ENCODE data around the gene WASHC2A.
"Not testable (repeated sequence)": the region's sequence is repeated elsewhere in the genome, so short reads cannot be mapped to it uniquely, and the experiment has no call there.

The WASHC2A gene

GRCh38 chr10:50152792-50153272 is 85.1 kb downstream of the WASHC2A start:
- DNase-seq: no peak

DNA sequence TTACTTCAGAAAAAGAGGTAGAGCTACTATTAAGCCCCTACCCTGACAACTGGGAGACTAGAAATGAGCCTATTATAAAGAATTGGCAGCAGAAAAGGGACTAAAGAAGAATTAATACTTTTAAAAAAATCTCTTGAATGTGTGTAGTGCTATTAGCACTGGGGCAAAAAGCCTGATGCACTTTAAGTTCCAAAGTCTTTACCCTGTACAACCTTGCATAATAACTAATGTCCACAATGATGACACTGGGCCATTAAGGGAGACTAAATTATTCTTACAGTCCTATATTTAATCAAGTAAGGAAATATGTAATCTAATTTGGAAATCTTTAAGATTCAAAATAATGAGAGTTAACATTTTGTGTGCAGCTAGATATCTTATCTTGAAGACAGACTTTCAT is 90.1 kb downstream of the WASHC2A start:
- not testable (repeated sequence) for DNase-seq

DNA sequence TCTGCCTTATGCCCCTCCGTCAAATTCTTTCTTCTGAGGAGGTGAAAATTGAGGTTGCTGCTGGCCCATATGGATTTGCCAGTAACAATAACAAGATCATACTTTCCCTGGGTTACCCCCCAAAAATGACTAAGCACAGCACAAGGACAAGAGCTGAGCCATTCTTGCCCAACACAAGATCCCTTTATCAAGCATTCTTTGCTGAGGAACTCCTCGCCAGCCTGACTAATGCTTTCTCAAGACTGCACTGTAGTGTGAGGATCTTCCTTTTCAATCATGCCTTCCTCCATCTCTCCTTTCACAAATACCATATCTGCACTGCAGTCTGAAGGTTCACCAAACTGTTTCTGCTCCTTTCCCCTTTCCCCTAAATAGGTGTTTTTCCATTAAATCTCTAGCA is 92.1 kb downstream of the WASHC2A start:
- peak; percentile 19 for DNase-seq

DNA sequence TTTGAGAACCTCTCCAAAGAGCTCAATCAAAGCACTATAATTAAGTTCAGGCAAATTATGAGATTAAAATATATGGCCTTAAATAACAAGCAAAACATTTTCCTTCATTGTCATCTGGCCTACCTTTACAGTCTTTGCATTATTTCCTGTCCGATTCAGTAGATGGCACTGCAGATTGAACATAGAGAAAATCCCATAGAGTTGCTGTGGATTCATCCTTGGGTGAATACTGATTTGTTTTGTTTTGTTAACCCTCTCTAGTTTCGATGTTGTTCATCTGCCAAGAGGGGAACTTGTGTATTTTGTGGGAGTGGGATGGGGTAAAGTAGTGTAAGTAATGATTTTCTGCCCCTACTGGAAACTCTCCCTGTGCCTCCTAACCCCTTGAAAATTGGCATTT is 97.3 kb downstream of the WASHC2A start:
- not testable (repeated sequence) for DNase-seq

DNA sequence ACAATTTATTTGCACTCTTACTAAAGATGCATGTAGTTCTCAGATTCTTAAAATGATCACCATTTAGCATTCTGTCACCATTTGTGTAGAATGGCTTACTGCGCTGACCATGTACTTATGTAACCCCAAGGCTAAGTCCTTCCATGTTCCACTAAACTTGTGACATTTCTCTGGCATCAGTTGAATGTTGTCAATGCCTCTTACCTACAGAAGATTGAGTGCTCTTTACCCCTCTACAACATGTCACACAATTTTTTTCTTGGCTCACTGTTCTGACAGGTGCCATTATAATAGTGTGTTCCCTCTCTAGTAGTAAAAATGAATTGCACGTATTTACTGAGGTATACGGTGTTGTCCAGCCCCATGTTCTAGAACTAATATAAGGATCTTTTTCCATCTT is 100.1 kb downstream of the WASHC2A start:
- DNase-seq: not testable (repeated sequence)

DNA sequence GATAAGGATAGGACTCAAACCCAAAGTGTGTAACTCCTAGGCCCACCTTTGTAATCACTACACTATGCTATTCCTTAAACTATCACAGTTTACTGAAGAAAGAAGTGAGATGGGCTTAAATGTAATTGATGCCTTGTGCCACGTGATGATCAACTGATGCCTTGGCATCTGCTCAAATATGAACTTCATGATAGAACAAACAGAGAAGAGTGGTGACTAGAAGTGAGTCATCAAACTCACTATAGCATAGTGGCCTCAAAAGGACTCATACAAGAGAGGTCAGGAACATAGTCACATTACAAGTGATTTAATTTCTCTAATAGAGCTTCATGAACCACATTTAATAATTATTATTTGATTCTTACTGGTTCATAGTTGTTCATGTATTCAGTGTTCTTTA is 101.8 kb downstream of the WASHC2A start:
- not testable (repeated sequence) for DNase-seq

DNA sequence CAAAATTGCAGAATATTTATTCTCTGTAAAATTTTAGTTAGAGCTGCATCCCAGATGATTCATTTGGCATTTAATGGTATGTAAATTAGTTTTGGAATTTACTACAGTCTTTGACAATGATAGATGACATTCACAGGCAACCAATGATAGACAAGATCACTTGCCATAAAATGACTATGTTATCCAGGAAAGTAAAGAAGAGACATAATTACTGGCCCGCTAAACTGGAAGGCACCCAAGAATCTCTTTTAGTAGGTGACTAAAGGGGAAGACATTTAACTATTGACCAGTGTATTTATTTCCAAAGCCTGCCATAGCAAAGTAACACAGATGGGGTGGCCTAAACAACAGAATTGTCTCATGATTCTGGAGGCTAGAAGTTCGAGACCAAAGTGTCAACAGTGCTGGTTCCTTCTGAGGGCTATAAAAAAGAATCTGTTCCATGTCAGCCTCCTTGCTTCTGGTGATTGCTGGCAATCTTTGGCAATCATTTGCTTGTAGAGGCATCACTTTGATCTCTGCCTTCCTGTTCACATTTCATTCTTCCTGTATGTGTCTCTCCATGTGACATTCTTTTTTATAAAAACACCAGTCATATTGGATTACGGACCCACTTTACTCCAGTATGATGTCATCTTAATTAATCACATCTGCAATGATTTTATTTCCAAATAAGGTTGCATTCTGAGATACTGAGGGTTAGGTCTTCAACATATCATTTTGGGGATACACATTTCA is 107.2 kb downstream of the WASHC2A start:
- DNase-seq: not testable (repeated sequence)

All from inflammatory macrophage treated with lipopolysaccharide for 4 hours (primary cell).